ENCODE data around the gene UPK3B. TPM values are rescaled to one million over a fixed set of nuclear protein-coding genes. Genes with fewer than 3 reads are reported as not detected.
A peak's percentile ranks its signal among the peaks of the same experiment; 100 is the strongest.
"Not testable (repeated sequence)": the region's sequence is repeated elsewhere in the genome, so short reads cannot be mapped to it uniquely, and the experiment has no call there.

The UPK3B gene
- total RNA-seq, 4 donors from 2014 or later, result 1.4 to 5.2 (median 3.3) TPM; not detected in 1

DNA sequence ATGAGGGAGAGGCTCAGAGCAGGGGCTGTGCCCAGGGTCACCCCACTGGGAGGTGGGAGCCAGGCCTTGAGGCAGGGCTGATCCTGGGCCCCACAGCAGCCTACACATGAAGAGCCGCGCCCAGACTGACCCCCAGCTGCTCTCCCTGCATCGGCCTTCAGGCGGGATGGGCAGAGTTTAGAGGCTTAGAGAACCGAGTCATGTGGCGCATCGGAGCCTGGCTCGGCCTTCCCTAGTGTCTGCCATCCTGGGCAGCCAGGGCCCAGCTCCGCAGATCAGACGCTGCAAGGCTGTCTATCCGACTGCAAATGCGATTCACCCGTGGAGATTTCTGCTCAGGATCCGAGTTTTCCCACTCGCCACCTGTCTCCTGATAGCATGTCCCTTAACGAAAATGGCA lies 7.5 kb upstream of the UPK3B start:
- H3K27ac ChIP-seq, H3K9me3 ChIP-seq, H3K4me1 ChIP-seq, H3K27me3 ChIP-seq, DNase-seq, H3K4me3 ChIP-seq: not testable (repeated sequence)
- peaks cover 0 to 25% (median 0%) of the 10 kb centered on the region in 3 donors for H3K36me3 ChIP-seq

DNA sequence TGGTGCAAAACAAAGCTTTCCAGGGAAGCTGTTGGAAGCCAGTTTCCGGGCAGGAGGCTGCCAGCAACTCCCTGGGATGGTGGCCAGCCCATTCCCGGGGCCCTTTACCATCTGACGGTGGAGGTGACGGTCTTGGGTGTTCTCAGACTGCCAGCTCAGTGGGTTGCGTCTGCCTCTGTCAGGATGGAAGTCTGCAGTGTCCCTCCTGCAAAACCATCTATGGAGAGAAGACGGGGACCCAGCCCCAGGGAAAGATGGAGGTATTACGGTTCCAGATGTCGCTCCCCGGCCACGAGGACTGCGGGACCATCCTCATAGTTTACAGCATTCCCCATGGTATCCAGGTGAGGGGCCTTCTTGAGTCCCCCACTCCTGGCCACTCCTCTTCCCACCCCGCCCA lies 7.1 kb upstream of the UPK3B start:
- not testable (repeated sequence) for H3K9me3 ChIP-seq, H3K4me3 ChIP-seq, H3K27me3 ChIP-seq, H3K27ac ChIP-seq, DNase-seq, H3K4me1 ChIP-seq
- peaks cover 0 to 25% (median 0%) of the 10 kb centered on the region in 3 donors for H3K36me3 ChIP-seq

DNA sequence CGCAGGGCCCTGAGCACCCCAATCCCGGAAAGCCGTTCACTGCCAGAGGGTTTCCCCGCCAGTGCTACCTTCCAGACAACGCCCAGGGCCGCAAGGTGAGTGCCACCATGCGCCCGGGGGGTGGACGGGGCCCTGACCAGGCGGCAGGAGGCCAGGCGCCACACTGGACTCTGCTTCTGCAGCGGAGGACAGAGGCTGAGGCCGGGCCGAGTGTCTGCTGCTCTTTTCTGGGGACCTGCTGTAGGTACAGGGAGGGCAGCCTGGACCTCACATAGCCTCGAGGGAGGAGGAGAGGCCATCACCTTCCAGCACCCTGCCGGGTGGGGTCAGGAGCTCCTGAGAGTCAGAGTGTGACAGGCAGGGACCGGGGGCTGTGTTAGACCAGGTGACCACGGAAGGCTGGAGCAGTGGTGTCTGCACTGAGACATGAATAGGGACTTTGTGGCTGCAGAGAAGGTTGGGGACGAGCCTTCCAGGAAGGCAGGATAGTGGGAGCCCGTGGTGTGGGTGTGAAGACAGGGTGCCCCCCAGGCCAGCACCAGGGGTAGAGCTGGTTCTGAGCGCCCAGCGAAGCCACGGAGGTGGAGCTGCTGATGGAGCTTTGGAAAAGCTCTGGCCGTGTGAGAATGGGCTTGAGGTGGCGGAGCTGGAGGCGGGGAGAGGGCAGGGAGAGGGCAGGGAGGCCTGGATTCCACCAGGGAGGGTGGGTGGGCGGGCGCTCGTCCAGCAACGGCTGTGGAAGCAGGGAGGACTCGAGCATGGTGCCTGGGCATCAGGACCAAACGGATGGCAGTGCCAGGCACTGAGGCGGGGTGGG lies 5.8 kb upstream of the UPK3B start:
- H3K9me3 ChIP-seq, result not testable (repeated sequence)

DNA sequence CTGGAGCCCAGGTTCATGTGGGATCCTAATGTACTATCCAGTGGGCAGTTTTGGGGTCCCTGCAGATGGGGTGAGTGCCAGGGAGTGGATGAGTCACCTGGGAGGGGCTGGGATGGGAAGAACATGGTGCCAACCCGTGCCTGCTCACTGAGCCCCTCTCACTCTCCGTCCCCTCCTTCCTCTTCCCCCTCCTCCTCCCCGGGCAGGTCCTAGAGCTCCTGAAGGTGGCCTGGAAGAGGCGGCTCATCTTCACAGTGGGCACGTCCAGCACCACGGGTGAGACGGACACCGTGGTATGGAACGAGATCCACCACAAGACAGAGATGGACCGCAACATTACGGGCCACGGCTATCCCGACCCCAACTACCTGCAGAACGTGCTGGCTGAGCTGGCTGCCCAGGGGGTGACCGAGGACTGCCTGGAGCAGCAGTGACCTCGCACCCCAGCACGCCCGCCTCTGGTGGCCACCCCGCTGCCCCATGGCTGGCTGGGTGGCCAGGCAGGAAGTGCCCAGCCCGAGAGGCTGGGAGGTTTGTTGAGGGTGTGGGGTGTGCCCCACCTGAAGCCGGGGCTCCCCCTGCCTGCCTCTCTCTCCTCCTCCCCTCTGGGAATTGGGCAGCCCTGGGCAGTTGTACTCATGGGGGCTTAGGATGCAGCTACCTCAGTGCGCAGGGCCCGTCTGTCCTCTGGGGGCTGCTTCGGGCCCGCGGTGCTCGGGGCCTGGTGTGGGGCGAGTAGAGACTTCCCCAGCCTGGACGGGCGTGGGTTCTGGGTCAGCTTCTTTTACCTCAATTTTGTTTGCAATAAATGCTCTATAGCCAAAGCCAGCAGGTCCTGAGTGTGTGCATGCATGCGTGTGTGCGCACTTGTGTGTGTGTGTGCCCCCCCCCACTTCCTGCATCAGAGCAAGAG lies 4.9 kb upstream of the UPK3B start:
- H3K4me1 ChIP-seq, result no peaks in the 10 kb centered on the region
- DNase-seq, result no peak
- H3K36me3 ChIP-seq, result peaks cover 0 to 25% (median 0%) of the 10 kb centered on the region in 3 donors
- TF ChIP-seq, protein P1, sequence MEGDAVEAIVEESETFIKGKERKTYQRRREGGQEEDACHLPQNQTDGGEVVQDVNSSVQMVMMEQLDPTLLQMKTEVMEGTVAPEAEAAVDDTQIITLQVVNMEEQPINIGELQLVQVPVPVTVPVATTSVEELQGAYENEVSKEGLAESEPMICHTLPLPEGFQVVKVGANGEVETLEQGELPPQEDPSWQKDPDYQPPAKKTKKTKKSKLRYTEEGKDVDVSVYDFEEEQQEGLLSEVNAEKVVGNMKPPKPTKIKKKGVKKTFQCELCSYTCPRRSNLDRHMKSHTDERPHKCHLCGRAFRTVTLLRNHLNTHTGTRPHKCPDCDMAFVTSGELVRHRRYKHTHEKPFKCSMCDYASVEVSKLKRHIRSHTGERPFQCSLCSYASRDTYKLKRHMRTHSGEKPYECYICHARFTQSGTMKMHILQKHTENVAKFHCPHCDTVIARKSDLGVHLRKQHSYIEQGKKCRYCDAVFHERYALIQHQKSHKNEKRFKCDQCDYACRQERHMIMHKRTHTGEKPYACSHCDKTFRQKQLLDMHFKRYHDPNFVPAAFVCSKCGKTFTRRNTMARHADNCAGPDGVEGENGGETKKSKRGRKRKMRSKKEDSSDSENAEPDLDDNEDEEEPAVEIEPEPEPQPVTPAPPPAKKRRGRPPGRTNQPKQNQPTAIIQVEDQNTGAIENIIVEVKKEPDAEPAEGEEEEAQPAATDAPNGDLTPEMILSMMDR (IDR thresholded peaks at IDR 0.05), result no peak
- no peak for TF ChIP-seq POLR2A (IDR thresholded peaks at IDR 0.05)
- no peaks in the 10 kb centered on the region for H3K9me3 ChIP-seq
- H3K4me3 ChIP-seq, result no peak overlapping the region
- no peaks in the 10 kb centered on the region for H3K27me3 ChIP-seq
- H3K27ac ChIP-seq, result no peak overlapping the region

More for the DNA sequence above, 5.8 kb upstream of the UPK3B start:
- not testable (repeated sequence) for H3K27ac ChIP-seq, H3K27me3 ChIP-seq, H3K4me3 ChIP-seq, H3K4me1 ChIP-seq, DNase-seq
- peaks cover 0 to 25% (median 0%) of the 10 kb centered on the region in 3 donors for H3K36me3 ChIP-seq

DNA sequence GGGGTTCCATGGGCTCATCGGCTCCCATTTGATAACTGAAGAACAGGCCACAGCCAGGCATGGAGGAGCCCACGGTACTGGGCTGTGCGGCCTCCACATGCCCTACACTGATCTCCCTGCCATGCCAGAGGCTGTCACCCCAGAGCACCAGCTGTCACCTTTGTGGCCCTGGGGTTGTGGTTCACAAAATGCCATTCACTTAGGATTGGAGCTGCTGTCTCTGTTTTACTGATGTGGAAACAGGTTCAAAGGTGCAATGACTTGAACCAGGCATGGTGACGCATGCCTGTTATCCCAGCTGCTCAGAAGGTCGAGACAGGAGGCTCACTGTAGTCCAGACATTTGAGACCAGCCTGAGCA lies 4.3 kb upstream of the UPK3B start:
- Histone ChIP-seq H3K4me1 (no peaks in the 10 kb centered on the region), H3K4me3 (no peak overlapping the region), H3K36me3 (peaks cover 0 to 21% (median 0%) of the 10 kb centered on the region in 3 donors), H3K9me3 (no peaks in the 10 kb centered on the region), H3K27ac (no peak overlapping the region), H3K27me3 (no peaks in the 10 kb centered on the region)
- DNase-seq, result no peak
- TF ChIP-seq POLR2A (IDR thresholded peaks at IDR 0.05), result no peak
- TF ChIP-seq, protein P1 (IDR thresholded peaks at IDR 0.05), result no peak

DNA sequence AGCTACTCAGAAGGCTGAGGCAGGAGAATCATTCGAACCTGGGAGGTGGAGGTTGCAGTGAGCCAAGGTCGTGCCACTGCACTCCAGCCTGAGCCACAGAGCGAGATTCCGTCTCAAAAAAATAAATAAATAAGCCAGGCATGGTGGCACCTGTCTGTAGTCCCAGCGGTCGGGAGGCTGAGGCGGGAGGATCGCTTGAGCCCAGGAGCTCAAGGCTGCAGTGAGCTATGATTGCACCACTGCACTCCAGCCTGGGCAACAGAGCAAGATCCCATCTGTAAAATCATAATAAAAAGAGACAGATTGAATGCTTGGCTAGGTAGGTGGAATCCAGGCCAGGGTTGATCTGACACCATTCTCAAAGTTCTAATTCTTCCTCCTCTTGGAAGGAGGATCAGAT lies 3.7 kb upstream of the UPK3B start:
- H3K27me3 ChIP-seq, H3K9me3 ChIP-seq, H3K4me1 ChIP-seq, H3K27ac ChIP-seq, H3K4me3 ChIP-seq, DNase-seq: not testable (repeated sequence)
- H3K36me3 ChIP-seq, result peaks cover 0 to 20% (median 0%) of the 10 kb centered on the region in 3 donors

DNA sequence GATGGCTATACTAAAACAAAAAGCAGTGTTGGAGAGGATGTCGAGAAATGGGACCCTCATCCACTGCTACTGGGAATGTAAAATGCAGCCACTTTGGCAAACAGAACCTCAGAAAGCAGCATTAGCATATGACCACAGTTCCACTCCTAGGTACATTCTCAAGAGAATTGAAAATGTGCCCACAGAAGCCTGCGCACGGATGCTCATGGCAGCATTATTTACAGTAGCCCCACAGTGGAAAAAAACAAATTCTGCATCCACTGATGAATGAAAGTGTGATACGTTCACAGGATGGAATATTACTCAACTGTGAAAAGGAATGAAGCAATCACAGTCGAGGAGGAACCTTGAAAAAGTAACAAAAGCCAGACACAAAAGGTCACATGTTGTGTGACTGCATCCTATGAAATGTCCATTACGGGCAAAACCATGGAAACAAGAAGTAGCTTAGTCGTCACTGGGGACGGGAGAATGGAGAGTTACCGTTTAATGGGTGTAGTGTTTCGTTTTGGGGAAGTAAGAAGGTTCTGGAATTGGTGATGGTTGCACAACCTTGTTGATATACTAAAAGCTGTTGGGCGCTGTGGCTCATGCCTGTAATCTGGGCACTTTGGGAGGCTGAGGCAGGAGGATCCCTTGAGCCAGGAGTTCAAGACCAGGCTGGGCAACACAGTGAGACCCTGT lies 2.5 kb upstream of the UPK3B start:
- Histone ChIP-seq H3K27ac (no peak overlapping the region), H3K4me3 (no peak overlapping the region), H3K27me3 (no peaks in the 10 kb centered on the region), H3K9me3 (no peaks in the 10 kb centered on the region), H3K4me1 (peaks cover 0 to 1% (median 0%) of the 10 kb centered on the region in 4 donors), H3K36me3 (peaks cover 0 to 20% (median 0%) of the 10 kb centered on the region in 3 donors)
- no peak for TF ChIP-seq POLR2A (IDR thresholded peaks at IDR 0.05)
- TF ChIP-seq, protein P1 (IDR thresholded peaks at IDR 0.05), result no peak
- no peak for DNase-seq

DNA sequence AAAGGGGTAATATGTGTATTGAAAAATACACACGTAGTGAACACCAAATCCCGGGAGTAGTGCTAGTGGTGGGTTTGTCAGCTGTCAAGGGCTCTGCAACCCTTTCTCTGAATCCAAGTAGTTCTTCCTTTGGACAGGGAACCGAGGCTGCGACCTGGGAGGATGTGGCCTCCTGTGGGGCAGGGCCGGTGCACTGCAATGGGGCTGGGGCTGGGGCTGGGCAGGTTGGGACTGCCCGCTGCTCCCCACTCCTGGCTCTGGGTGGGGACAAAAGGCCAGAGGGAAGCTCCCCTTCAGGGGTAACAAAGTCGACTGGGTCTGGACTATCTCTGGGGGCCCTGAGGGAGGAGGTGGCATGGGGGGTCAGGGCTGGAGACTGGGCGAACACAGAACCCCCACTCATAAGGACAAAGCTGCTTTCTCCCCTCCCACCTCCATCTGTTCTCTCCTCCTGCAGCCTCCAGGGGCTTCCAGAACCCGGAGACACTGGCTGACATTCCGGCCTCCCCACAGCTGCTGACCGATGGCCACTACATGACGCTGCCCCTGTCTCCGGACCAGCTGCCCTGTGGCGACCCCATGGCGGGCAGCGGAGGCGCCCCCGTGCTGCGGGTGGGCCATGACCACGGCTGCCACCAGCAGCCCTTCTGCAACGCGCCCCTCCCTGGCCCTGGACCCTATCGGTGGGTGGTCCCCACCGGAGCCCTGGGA lies 1.0 kb downstream of the UPK3B start:
- H3K27me3 ChIP-seq, DNase-seq, H3K27ac ChIP-seq, H3K9me3 ChIP-seq, H3K36me3 ChIP-seq, H3K4me3 ChIP-seq: not testable (repeated sequence)
- H3K4me1 ChIP-seq, result peaks cover 0 to 11% (median 1%) of the 10 kb centered on the region in 4 donors

DNA sequence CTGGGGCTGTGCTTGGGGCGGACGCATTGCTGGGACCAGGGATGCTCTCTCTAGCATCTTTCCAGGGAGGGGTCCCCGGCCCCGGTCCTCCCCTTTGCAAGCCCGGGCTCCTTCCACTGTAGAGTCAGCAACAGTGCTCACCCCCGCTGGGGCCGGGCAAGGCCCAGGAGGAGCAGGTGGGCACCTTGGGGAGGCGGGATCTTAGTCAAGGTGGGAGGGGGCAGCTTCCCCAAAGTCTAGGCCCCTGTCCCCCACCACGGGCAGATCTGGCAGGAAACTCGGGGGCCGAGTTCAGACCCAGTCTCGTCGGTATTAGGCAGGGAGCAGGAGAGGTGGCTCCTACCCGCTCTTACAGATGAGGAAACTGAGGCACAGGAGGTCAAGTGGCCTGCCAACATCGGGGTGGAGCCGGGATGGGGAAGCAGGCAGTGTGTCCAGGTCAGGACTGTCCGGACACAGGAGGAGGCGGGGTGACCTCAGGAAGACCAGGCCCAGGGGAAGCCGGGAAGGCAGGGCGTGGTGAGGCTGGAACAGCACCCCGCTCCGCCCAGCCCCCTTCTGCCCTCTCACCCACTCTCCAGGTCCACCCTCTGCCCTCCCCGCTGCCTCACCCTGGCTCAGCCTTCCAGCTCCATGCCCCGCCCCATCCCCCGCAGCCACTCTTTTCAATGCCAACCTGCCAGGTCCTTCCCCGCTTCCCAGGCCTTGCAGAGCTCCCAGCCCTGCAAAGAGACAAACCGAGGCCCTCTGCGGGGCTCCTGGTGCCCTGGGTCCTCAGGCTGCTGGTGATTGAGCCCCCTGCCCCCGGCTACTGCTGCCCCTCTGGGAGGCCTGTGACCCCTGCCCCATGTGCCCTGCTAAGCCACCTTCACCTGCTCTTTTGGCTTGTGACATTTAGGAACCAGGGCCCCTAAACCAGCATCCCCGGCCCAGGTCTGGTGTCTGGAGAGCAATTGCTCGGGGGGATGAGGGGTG lies 1.8 kb downstream of the UPK3B start:
- H3K9me3 ChIP-seq, H3K27me3 ChIP-seq, H3K36me3 ChIP-seq: not testable (repeated sequence)
- peaks cover 0 to 11% (median 1%) of the 10 kb centered on the region in 4 donors for H3K4me1 ChIP-seq
- peak overlapping the region in 1 of 4 donors; percentile 40 for H3K27ac ChIP-seq
- peak overlapping the region in 1 of 4 donors; percentile 21 for H3K4me3 ChIP-seq
- peak in 1 of 3 donors; percentile 64 for DNase-seq

Measured in Peyer's patch (tissue), 4 donors.